OCI-LY3 (cell line): ENCODE measurements around the gene ACSS2.

Experiments
- CTCF ChIP-seq: fragments of 200-600, 300-600 bp; sonication (generic); IDR thresholded peaks from 2 replicates; pipeline ENCODE4 v1.5.1; 2014; ENCODE audit warnings: antibody characterized with exemption, low read length, low read depth
- EZH2phosphoT487 ChIP-seq: fragments of 200-600 bp; shearing (Covaris generic); IDR thresholded peaks from 2 replicates; pipeline ENCODE4 v1.6.1; 2018; ENCODE audit warnings: antibody characterized with exemption, mixed run types, low read depth

- TF ChIP-seq CTCF: no peak
- TF ChIP-seq EZH2phosphoT487: no peak
These were observed 10.6 kb downstream of the ACSS2 start for GRCh38 chr20:34887023-34887422.
